ENCODE measurements around the gene LCMT1. TPM values are rescaled to one million over a fixed set of nuclear protein-coding genes. Genes with fewer than 3 reads are reported as not detected.
A peak's percentile ranks its signal among the peaks of the same experiment; 100 is the strongest.
"Not testable (repeated sequence)": the region's sequence is repeated elsewhere in the genome, so short reads cannot be mapped to it uniquely, and the experiment has no call there.

The LCMT1 gene
- total RNA-seq, 1 experiment from 2014 or later = 51.1 TPM

GRCh38 chr16:25094596-25094995, 16.9 kb upstream of the LCMT1 start:
- no peak for DNase-seq (ENCODE audit: low read depth)

GRCh38 chr16:25095636-25096035, 15.9 kb upstream of the LCMT1 start:
- no peak for DNase-seq (ENCODE audit: low read depth)

- DNase-seq (ENCODE audit: low read depth) = peak; percentile 48
Observed at GRCh38 chr16:25097276-25097975, 14.1 kb upstream of the LCMT1 start.

GRCh38 chr16:25100511-25100910, 11.0 kb upstream of the LCMT1 start:
- DNase-seq (ENCODE audit: low read depth) = no peak

GRCh38 chr16:25106567-25107465, 4.7 kb upstream of the LCMT1 start:
- peak; percentile 89 for DNase-seq (ENCODE audit: low read depth)

GRCh38 chr16:25107466-25107792, 4.1 kb upstream of the LCMT1 start:
- no peak for DNase-seq (ENCODE audit: low read depth)

GRCh38 chr16:25108054-25108453, 3.5 kb upstream of the LCMT1 start:
- peak; percentile 44 for DNase-seq (ENCODE audit: low read depth)

GRCh38 chr16:25109643-25110042, 1.9 kb upstream of the LCMT1 start:
- DNase-seq (ENCODE audit: low read depth) = peak; percentile 97

GRCh38 chr16:25110387-25110947, 1.1 kb upstream of the LCMT1 start:
- no peak for DNase-seq (ENCODE audit: low read depth)

GRCh38 chr16:25114121-25114520, 2.6 kb downstream of the LCMT1 start:
- DNase-seq (ENCODE audit: low read depth) = no peak

GRCh38 chr16:25118851-25119578, 7.5 kb downstream of the LCMT1 start:
- no peak for DNase-seq (ENCODE audit: low read depth)

GRCh38 chr16:25121824-25122600, 10.5 kb downstream of the LCMT1 start:
- no peak for DNase-seq (ENCODE audit: low read depth)

GRCh38 chr16:25124503-25124902, 13.0 kb downstream of the LCMT1 start:
- no peak for DNase-seq (ENCODE audit: low read depth)

- DNase-seq (ENCODE audit: low read depth) = peak; percentile 32
Observed at GRCh38 chr16:25126086-25126666, 14.6 kb downstream of the LCMT1 start.

GRCh38 chr16:25126820-25127232, 15.3 kb downstream of the LCMT1 start:
- peak; percentile 91 for DNase-seq (ENCODE audit: low read depth)

GRCh38 chr16:25132751-25133150, 21.2 kb downstream of the LCMT1 start:
- DNase-seq (ENCODE audit: low read depth) = not testable (repeated sequence)

- peak; percentile 5 for DNase-seq (ENCODE audit: low read depth)
Observed at GRCh38 chr16:25134166-25134700, 22.7 kb downstream of the LCMT1 start.

GRCh38 chr16:25135254-25135878, 23.8 kb downstream of the LCMT1 start:
- DNase-seq (ENCODE audit: low read depth) = peak; percentile 72

- no peak for DNase-seq (ENCODE audit: low read depth)
Observed at GRCh38 chr16:25138130-25138529, 26.6 kb downstream of the LCMT1 start.

- peak; percentile 16 for DNase-seq (ENCODE audit: low read depth)
Observed at GRCh38 chr16:25140459-25140858, 28.9 kb downstream of the LCMT1 start.

Measured in M059J (cell line).